ENCODE results near the gene TINAGL1. TPM values are rescaled to one million over a fixed set of nuclear protein-coding genes. Genes with fewer than 3 reads are reported as not detected.

Gene TINAGL1
- total RNA-seq, 1 experiment from 2014 or later, result 2.5 TPM

DNA sequence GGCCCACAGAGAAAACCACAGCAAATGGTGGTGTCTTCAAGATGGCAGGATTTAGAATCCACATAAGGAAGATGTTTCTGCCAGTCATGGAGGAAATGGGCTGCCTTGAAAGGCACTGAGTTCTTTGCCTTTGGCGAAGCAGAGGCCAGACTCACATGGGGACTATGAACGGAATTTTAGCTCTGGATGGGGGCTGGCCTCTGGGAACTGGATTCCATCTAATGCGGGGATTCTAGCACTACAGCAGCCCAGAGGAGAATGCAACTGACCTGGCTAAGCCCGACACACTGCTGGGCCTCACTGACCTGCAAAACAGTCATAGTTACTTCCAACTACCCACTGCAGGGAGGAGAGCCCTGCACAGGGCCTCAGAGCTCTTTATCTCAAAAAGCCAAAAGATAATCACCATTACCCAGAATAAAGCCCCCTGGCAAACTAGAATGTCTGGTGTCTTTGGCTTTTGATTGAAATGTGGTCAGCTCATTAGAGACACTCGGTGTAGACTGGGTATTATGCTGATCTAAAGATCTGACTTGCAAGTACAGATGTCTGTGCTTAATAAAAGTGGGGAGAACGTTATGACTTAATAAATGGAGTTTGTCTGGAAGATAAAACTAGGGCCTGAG lies 52.7 kb downstream of the TINAGL1 start:
- no peaks in the 10 kb centered on the region for H3K9me3 Mint-ChIP-seq
- H3K4me1 ChIP-seq (ENCODE audit: insufficient read depth, low read length), result no peaks in the 10 kb centered on the region
- H3K4me1 Mint-ChIP-seq, result peaks cover 7 to 16% of the 10 kb centered on the region in 2 experiments
- H4K91ac ChIP-seq (ENCODE audit: insufficient read length, low read depth, low read length), result no peak overlapping the region
- no peak overlapping the region for H2AFZ ChIP-seq (ENCODE audit: low read length)
- no peaks in the 10 kb centered on the region for H3K27me3 ChIP-seq (ENCODE audit: insufficient read depth, low read length)
- no peak overlapping the region for H2BK20ac ChIP-seq (ENCODE audit: low read depth, low read length, poor library complexity, severe bottlenecking)
- H3K36me3 Mint-ChIP-seq (ENCODE audit: insufficient read depth in 1 of 3, low read depth in 3 of 3), result peaks cover 5 to 30% (median 24%) of the 10 kb centered on the region in 3 experiments; a peak in 6 of 7 replicates
- H2BK5ac ChIP-seq (ENCODE audit: insufficient read length, low read length), result no peak overlapping the region
- H3K4me3 Mint-ChIP-seq, result no peak overlapping the region
- no peak overlapping the region for H3K4me2 ChIP-seq (ENCODE audit: insufficient read depth, insufficient read length, low read length)
- TF ChIP-seq, protein P1, sequence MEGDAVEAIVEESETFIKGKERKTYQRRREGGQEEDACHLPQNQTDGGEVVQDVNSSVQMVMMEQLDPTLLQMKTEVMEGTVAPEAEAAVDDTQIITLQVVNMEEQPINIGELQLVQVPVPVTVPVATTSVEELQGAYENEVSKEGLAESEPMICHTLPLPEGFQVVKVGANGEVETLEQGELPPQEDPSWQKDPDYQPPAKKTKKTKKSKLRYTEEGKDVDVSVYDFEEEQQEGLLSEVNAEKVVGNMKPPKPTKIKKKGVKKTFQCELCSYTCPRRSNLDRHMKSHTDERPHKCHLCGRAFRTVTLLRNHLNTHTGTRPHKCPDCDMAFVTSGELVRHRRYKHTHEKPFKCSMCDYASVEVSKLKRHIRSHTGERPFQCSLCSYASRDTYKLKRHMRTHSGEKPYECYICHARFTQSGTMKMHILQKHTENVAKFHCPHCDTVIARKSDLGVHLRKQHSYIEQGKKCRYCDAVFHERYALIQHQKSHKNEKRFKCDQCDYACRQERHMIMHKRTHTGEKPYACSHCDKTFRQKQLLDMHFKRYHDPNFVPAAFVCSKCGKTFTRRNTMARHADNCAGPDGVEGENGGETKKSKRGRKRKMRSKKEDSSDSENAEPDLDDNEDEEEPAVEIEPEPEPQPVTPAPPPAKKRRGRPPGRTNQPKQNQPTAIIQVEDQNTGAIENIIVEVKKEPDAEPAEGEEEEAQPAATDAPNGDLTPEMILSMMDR (conservative IDR thresholded peaks at IDR 0.05), result no peak
- no peak for DNase-seq
- no peaks in the 10 kb centered on the region for H3K79me1 ChIP-seq (ENCODE audit: insufficient read depth, low read depth, low read length, poor library complexity, severe bottlenecking)
- no peaks in the 10 kb centered on the region for H3K9me3 ChIP-seq (ENCODE audit: control insufficient read depth, low read depth, low read length)
- no peak overlapping the region for H3K9ac ChIP-seq (ENCODE audit: extremely low read depth, insufficient read length, low read length)
- no peak overlapping the region for H2BK15ac ChIP-seq (ENCODE audit: low read depth, low read length)
- H2BK120ac ChIP-seq (ENCODE audit: low read depth, low read length, poor library complexity, severe bottlenecking), result no peak overlapping the region
- no peak overlapping the region for H3K4ac ChIP-seq (ENCODE audit: low read depth, low read length)
- no peaks in the 10 kb centered on the region for H3K23me2 ChIP-seq (ENCODE audit: insufficient read length, low read depth, low read length, poor library complexity, severe bottlenecking)
- no peaks in the 10 kb centered on the region for H4K20me1 ChIP-seq (ENCODE audit: control insufficient read depth, insufficient read depth, insufficient read length)
- H3K56ac ChIP-seq (ENCODE audit: insufficient read length, low read depth, low read length), result no peak overlapping the region
- H2AK5ac ChIP-seq (ENCODE audit: insufficient read length, low read length), result no peak overlapping the region
- H3K27me3 Mint-ChIP-seq (ENCODE audit: low read depth), result no peaks in the 10 kb centered on the region
- no peak overlapping the region for H3K23ac ChIP-seq (ENCODE audit: insufficient read length, low read depth, low read length)
- no peak overlapping the region for H4K5ac ChIP-seq (ENCODE audit: insufficient read length, low read depth, low read length)
- H2BK12ac ChIP-seq (ENCODE audit: insufficient read length, low read depth, low read length), result no peak overlapping the region
- no peak overlapping the region for H3K14ac ChIP-seq (ENCODE audit: insufficient read depth, low read length)
- no peak overlapping the region for H3K18ac ChIP-seq (ENCODE audit: insufficient read length, low read depth, low read length)
- WGBS (ENCODE audit: extremely low coverage, insufficient read length, low lambda C conversion rate), result no CpG with 5 or more reads among the region's 6 CpGs
- no peaks in the 10 kb centered on the region for H3K79me2 ChIP-seq (ENCODE audit: insufficient read depth, low read length)
- H3K27ac ChIP-seq (ENCODE audit: insufficient read length, low read depth, low read length), result no peak overlapping the region
- no peak overlapping the region for H3K27ac Mint-ChIP-seq
- no peak overlapping the region for H4K8ac ChIP-seq (replicated peaks; ENCODE audit: insufficient read length, low read depth, low read length)
- H3T11ph ChIP-seq (ENCODE audit: low read length), result no peak overlapping the region

Measured in H9 (cell line).